ENCODE data around the gene ZBTB7A. TPM values are rescaled to one million over a fixed set of nuclear protein-coding genes. Genes with fewer than 3 reads are reported as not detected.
A peak's percentile ranks its signal among the peaks of the same experiment; 100 is the strongest.

The ZBTB7A gene
- total RNA-seq, 1 experiment from 2014 or later: 27.9 TPM

DNA sequence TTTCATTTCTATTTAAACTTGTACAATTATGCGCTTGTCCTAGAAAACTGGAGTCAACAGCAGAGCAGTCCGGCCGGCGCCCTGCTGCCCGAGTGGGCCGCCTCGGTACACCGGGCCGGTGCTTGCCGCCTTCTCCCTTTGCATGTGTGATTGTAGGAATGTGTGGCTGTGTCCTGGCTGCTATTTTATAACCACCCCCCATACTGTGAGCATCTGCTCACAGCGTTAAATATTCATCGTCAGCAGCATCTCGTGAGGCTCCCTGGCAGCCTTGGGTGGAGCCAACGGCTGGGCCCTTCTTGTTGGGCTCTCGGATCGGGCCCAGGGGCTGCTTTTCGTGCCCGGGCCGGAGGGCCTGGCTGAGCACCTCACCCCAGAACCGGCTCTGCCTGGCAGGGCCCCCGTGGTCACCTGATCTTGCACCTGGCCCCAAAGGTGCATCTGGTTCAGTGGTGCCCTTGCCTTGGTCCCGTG is 48.5 kb downstream of the ZBTB7A start:
- peaks cover 8% of the 10 kb centered on the region for H3K36me3 Mint-ChIP-seq
- H3K4me3 Mint-ChIP-seq: no peak overlapping the region
- H3K27ac Mint-ChIP-seq: peak overlapping the region; percentile 42; the same call in 1 of the 2 replicates
- H3K9me3 Mint-ChIP-seq: no peaks in the 10 kb centered on the region
- H3K4me1 Mint-ChIP-seq: 0 out of 2 replicates have a peak, but pooled peaks cover 3% of the 10 kb centered on the region
- POLR2A ChIA-PET: no interaction called here
- ATAC-seq: no peak
- TF ChIP-seq E2F5 (CRISPR knock-in tag; IDR thresholded peaks at IDR 0.05) (no peak), PREB (CRISPR knock-in tag; IDR thresholded peaks at IDR 0.05; ENCODE audit: borderline replicate concordance) (no peak), ZNF416 (CRISPR knock-in tag; IDR thresholded peaks at IDR 0.05) (no peak), ARID4B (CRISPR knock-in tag; IDR thresholded peaks at IDR 0.05; ENCODE audit: borderline replicate concordance) (no peak), CREB1 (CRISPR knock-in tag; IDR thresholded peaks at IDR 0.05) (no peak), ZNF121 (CRISPR knock-in tag; IDR thresholded peaks at IDR 0.05) (no peak), RORB (CRISPR knock-in tag; IDR thresholded peaks at IDR 0.05) (no peak), PRRX2 (CRISPR knock-in tag; IDR thresholded peaks at IDR 0.05) (no peak), NFE2L1 (CRISPR knock-in tag; IDR thresholded peaks at IDR 0.05) (no peak), IRF1 (CRISPR knock-in tag; IDR thresholded peaks at IDR 0.05) (no peak), RELA (CRISPR knock-in tag; IDR thresholded peaks at IDR 0.05; ENCODE audit: borderline replicate concordance) (no peak), ZNF317 (CRISPR knock-in tag; IDR thresholded peaks at IDR 0.05; ENCODE audit: borderline replicate concordance, low read depth) (no peak), ZNF671 (CRISPR knock-in tag; IDR thresholded peaks at IDR 0.05) (no peak)
- TF ChIP-seq, protein P1, sequence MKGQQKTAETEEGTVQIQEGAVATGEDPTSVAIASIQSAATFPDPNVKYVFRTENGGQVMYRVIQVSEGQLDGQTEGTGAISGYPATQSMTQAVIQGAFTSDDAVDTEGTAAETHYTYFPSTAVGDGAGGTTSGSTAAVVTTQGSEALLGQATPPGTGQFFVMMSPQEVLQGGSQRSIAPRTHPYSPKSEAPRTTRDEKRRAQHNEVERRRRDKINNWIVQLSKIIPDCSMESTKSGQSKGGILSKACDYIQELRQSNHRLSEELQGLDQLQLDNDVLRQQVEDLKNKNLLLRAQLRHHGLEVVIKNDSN (CRISPR knock-in tag; IDR thresholded peaks at IDR 0.05): no peak
- TF ChIP-seq, protein P2, sequence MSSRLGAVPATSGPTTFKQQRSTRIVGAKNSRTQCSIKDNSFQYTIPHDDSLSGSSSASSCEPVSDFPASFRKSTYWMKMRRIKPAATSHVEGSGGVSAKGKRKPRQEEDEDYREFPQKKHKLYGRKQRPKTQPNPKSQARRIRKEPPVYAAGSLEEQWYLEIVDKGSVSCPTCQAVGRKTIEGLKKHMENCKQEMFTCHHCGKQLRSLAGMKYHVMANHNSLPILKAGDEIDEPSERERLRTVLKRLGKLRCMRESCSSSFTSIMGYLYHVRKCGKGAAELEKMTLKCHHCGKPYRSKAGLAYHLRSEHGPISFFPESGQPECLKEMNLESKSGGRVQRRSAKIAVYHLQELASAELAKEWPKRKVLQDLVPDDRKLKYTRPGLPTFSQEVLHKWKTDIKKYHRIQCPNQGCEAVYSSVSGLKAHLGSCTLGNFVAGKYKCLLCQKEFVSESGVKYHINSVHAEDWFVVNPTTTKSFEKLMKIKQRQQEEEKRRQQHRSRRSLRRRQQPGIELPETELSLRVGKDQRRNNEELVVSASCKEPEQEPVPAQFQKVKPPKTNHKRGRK (CRISPR knock-in tag; IDR thresholded peaks at IDR 0.05; ENCODE audit: borderline replicate concordance): no peak
- TF ChIP-seq, protein P3, sequence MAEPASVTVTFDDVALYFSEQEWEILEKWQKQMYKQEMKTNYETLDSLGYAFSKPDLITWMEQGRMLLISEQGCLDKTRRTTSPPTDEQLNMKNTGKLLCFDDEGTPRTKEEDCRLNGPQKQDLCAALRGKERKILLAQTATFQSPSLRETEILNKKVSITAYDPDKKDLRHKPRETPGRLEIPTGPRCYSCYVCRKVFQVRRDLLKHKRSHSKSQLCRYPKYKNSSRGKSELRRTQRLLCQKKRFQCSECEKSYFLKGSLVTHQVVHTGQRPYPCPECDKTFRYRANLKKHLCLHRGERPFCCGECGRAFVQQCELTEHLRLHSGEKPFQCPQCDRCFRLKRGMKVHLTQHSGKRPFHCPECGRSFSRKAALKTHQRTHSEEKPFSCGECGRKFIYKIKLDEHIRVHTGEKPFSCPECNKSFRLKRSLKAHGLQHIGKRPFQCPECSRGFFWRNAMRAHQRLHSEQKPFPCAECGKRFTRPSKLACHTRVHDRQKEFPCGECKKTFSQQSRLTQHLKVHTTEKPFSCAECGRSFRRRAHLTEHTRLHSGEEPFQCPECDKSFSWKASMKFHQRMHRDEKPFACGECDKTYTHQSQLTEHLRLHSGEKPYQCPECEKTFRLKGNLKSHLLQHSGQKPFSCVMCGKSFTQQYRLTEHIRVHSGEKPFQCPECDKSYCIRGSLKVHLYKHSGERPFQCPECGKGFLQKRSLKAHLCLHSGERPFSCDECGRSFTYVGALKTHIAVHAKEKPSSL (CRISPR knock-in tag; conservative IDR thresholded peaks at IDR 0.05): no peak
- TF ChIP-seq, protein P4, sequence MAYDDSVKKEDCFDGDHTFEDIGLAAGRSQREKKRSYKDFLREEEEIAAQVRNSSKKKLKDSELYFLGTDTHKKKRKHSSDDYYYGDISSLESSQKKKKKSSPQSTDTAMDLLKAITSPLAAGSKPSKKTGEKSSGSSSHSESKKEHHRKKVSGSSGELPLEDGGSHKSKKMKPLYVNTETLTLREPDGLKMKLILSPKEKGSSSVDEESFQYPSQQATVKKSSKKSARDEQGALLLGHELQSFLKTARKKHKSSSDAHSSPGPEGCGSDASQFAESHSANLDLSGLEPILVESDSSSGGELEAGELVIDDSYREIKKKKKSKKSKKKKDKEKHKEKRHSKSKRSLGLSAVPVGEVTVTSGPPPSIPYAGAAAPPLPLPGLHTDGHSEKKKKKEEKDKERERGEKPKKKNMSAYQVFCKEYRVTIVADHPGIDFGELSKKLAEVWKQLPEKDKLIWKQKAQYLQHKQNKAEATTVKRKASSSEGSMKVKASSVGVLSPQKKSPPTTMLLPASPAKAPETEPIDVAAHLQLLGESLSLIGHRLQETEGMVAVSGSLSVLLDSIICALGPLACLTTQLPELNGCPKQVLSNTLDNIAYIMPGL (CRISPR knock-in tag; IDR thresholded peaks at IDR 0.05): no peak
- DNase-seq (ENCODE audit: low spot score): no peak
- CTCF ChIA-PET: no interaction called here
- H3K27me3 Mint-ChIP-seq (ENCODE audit: low read depth): no peaks in the 10 kb centered on the region
